T-cell (primary cell): Measurements from ENCODE around the gene CAMSAP2. TPM values are rescaled to one million over a fixed set of nuclear protein-coding genes. Genes with fewer than 3 reads are reported as not detected.

Source experiments
- ATAC-seq, 4 experiments: fragments of 200-7000 bp in 3 of 4; fragments of 150-1000 bp in 1 of 4; cut with Tn5 transposase; replicated peaks in 1 of 4; 1 replicate in 3 of 4; 2 replicates in 1 of 4; pipeline ENCODE4 v1.10.0; 2021; ENCODE audit warnings: moderate library complexity in 3 of 4, mild to moderate bottlenecking in 2 of 4, moderate number of reproducible peaks in 1 of 4
- CTCF ChIA-PET, 2 donors: fragments of 300-600 bp; sonication (Branson Sonifier 250); formaldehyde crosslinking; loops; one replicate each; lab custom pipeline; 2022; ENCODE audit warnings: antibody characterized with exemption in 2 of 2; lab: Charles Lee
- POLR2A ChIA-PET, 2 donors: fragments of 300-600 bp; sonication (Branson Sonifier 250); formaldehyde crosslinking; loops; one replicate each; lab custom pipeline; 2022; ENCODE audit warnings: antibody characterized with exemption in 2 of 2; lab: Charles Lee
- DNase-seq, 35 experiments: peaks; one replicate each; pipeline versions ENCODE4 v3.0.0 to v3.0.0-alpha.2; 2013 to 2023
- H3K27ac ChIP-seq: one replicate; pipeline ENCODE4 v1.5.1; 2013; ENCODE audit warnings: low read length
- H3K27me3 ChIP-seq, 2 experiments: replicated peaks in 1 of 2; 1 replicate in 1 of 2; 2 replicates in 1 of 2; pipeline versions ENCODE4 v1.6.1 to v1.7.0; 2013; ENCODE audit warnings: low read length in 1 of 2, mixed read lengths in 1 of 2; ENCODE audit not compliant: control insufficient read depth in 2 of 2, insufficient read depth in 2 of 2; ENCODE audit errors: extremely low read depth in 1 of 2
- H3K36me3 ChIP-seq, 2 donors: 1 replicate in 1 of 2; 2 replicates in 1 of 2; pipeline versions ENCODE4 v1.6.1 to v1.7.0; 2013; ENCODE audit warnings: low read length in 1 of 2; ENCODE audit not compliant: control insufficient read depth in 2 of 2, insufficient read depth in 1 of 2; ENCODE audit errors: extremely low read depth in 1 of 2
- H3K4me1 ChIP-seq, 2 experiments: 1 replicate in 1 of 2; 2 replicates in 1 of 2; pipeline versions ENCODE4 v1.6.1 to v1.7.0; 2013; ENCODE audit warnings: low read length in 2 of 2, mixed read lengths in 1 of 2; ENCODE audit not compliant: insufficient read depth in 2 of 2, control insufficient read depth in 1 of 2; ENCODE audit errors: extremely low read depth in 1 of 2
- H3K4me3 ChIP-seq, 2 donors: 1 replicate in 1 of 2; 2 replicates in 1 of 2; pipeline versions ENCODE4 v1.5.1 to v1.7.0; 2013; ENCODE audit warnings: mild to moderate bottlenecking in 2 of 2, low read length in 1 of 2, moderate library complexity in 1 of 2; ENCODE audit not compliant: control insufficient read depth in 1 of 2; ENCODE audit errors: extremely low read depth in 1 of 2
- H3K9me3 ChIP-seq: 2 replicates; pipeline ENCODE4 v1.7.0; 2013
- H3K27ac Mint-ChIP-seq, 2 donors: one replicate each; pipeline ENCODE4 v1.8.0; 2020 to 2021; ENCODE audit warnings: mild to moderate bottlenecking in 2 of 2, mixed read lengths in 2 of 2
- H3K27me3 Mint-ChIP-seq, 2 donors: one replicate each; pipeline ENCODE4 v1.8.0; 2021 to 2022; ENCODE audit warnings: mixed read lengths in 2 of 2
- H3K36me3 Mint-ChIP-seq: one replicate; pipeline ENCODE4 v1.8.0; 2021; ENCODE audit warnings: mixed read lengths
- H3K4me1 Mint-ChIP-seq, 3 donors: one replicate each; pipeline ENCODE4 v1.8.0; 2020 to 2022; ENCODE audit warnings: mixed read lengths in 3 of 3, mild to moderate bottlenecking in 1 of 3
- H3K4me3 Mint-ChIP-seq, 3 donors: one replicate each; pipeline ENCODE4 v1.8.0; 2020 to 2022; ENCODE audit warnings: mild to moderate bottlenecking in 3 of 3, mixed read lengths in 3 of 3, moderate library complexity in 3 of 3
- H3K9me3 Mint-ChIP-seq, 3 donors: one replicate each; pipeline ENCODE4 v1.8.0; 2020 to 2022; ENCODE audit warnings: mixed read lengths in 3 of 3
- WGBS: methylation state at CpG from one replicate; pipeline ENCODE4 v1.1.5; 2013; ENCODE audit warnings: missing lambda C conversion rate; ENCODE audit not compliant: insufficient coverage; 5-methylcytosine and 5-hydroxymethylcytosine counted together
- total RNA-seq, 35 experiments: library from RNA in 6 of 35; stranded (reverse) in 6 of 35; fragments of 120-200 nt in 1 of 35; gene quantifications; one replicate each; pipeline versions ENCODE4 v1.2.1 to v1.2.4 and lab custom pipeline; 2013 to 2026

Gene CAMSAP2
- total RNA-seq, 5 donors from 2014 or later (not counting 1 experiment from before 2014, with no cell fraction given) = 4.6 to 9.1 (median 5.2) TPM

GRCh38 chr1:200720199-200720598, 18.5 kb upstream of the CAMSAP2 start:
- ChIA-PET POLR2A (no interaction called here), CTCF (no interaction called here)
- ATAC-seq = no peak
- WGBS = no CpG with 5 or more reads among the region's 1 CpG
- H3K36me3 Mint-ChIP-seq = no peaks in the 10 kb centered on the region
- no peaks in the 10 kb centered on the region for H3K4me1 Mint-ChIP-seq
- H3K27ac Mint-ChIP-seq = no peak overlapping the region
- Histone ChIP-seq H3K27ac (no peak overlapping the region), H3K4me3 (no peak overlapping the region), H3K4me1 (no peaks in the 10 kb centered on the region), H3K27me3 (peaks cover 0 to 9% of the 10 kb centered on the region in 2 experiments), H3K9me3 (no peaks in the 10 kb centered on the region), H3K36me3 (no peaks in the 10 kb centered on the region)
- peaks cover 6 to 16% of the 10 kb centered on the region in 2 donors for H3K27me3 Mint-ChIP-seq
- no peak for DNase-seq
- no peak overlapping the region for H3K4me3 Mint-ChIP-seq
- no peaks in the 10 kb centered on the region for H3K9me3 Mint-ChIP-seq

GRCh38 chr1:200724064-200724463, 14.6 kb upstream of the CAMSAP2 start:
- Histone ChIP-seq H3K27ac (no peak overlapping the region), H3K4me1 (no peaks in the 10 kb centered on the region), H3K27me3 (peaks cover 0 to 3% of the 10 kb centered on the region in 2 experiments), H3K36me3 (no peaks in the 10 kb centered on the region), H3K4me3 (no peak overlapping the region), H3K9me3 (no peaks in the 10 kb centered on the region)
- H3K9me3 Mint-ChIP-seq = no peaks in the 10 kb centered on the region
- no peaks in the 10 kb centered on the region for H3K4me1 Mint-ChIP-seq
- peaks cover 3 to 7% of the 10 kb centered on the region in 2 donors for H3K27me3 Mint-ChIP-seq
- H3K36me3 Mint-ChIP-seq = no peaks in the 10 kb centered on the region
- no peak overlapping the region for H3K4me3 Mint-ChIP-seq
- DNase-seq (no peak), ATAC-seq (no peak)
- H3K27ac Mint-ChIP-seq = no peak overlapping the region
- CTCF ChIA-PET = no interaction called here
- POLR2A ChIA-PET = no interaction called here

DNA sequence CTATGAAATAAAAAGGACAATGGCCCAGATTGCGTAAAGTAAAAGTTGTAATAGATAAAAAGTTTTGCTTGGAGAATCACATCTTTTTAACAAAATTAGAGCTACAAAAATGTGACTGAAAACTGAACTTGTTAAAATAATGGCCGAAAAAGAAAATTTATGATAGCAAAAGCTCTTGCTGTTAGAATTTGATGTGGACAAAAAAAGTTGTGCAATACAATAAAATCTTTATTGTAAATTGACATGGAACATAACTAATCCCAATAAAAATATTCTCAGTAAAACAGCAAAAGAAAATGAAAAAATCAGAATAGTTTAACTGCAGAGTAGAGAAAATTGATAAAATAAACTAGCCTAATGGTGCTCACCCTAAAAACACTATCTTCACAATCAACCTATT, 11.4 kb upstream of the CAMSAP2 start:
- Mint-ChIP-seq H3K4me1 (peaks cover 0 to 5% (median 3%) of the 10 kb centered on the region in 3 donors), H3K27ac (no peak overlapping the region), H3K36me3 (no peaks in the 10 kb centered on the region), H3K4me3 (no peak overlapping the region), H3K27me3 (peaks cover 0 to 3% of the 10 kb centered on the region in 2 donors), H3K9me3 (no peaks in the 10 kb centered on the region)
- DNase-seq = no peak
- no CpG with 5 or more reads among the region's 2 CpGs for WGBS
- H3K27ac ChIP-seq = no peak overlapping the region
- CTCF ChIA-PET = no interaction called here
- no peaks in the 10 kb centered on the region for H3K36me3 ChIP-seq
- no peak overlapping the region for H3K4me3 ChIP-seq
- H3K27me3 ChIP-seq = no peaks in the 10 kb centered on the region
- POLR2A ChIA-PET = no interaction called here
- H3K4me1 ChIP-seq = no peaks in the 10 kb centered on the region
- no peak for ATAC-seq
- H3K9me3 ChIP-seq = no peaks in the 10 kb centered on the region

GRCh38 chr1:200729863-200730262, 8.8 kb upstream of the CAMSAP2 start:
- Histone ChIP-seq H3K27me3 (no peaks in the 10 kb centered on the region), H3K36me3 (no peaks in the 10 kb centered on the region), H3K4me3 (no peak overlapping the region), H3K27ac (no peak overlapping the region), H3K4me1 (no peaks in the 10 kb centered on the region), H3K9me3 (no peaks in the 10 kb centered on the region)
- DNase-seq (no peak), ATAC-seq (no peak)
- WGBS = no CpG with 5 or more reads among the region's 3 CpGs
- peaks cover 0 to 5% (median 3%) of the 10 kb centered on the region in 3 donors for H3K4me1 Mint-ChIP-seq
- no peak overlapping the region for H3K27ac Mint-ChIP-seq
- peaks cover 0 to 3% of the 10 kb centered on the region in 2 donors for H3K27me3 Mint-ChIP-seq
- no peak overlapping the region for H3K4me3 Mint-ChIP-seq
- H3K9me3 Mint-ChIP-seq = no peaks in the 10 kb centered on the region
- POLR2A ChIA-PET = interaction anchor here in 1 of 2 donors (0.9 kb wide), 1 partner anchor 9 kb away, joined by 3 read pairs; the partner anchor contains the start of gene CAMSAP2
- CTCF ChIA-PET = interaction anchor here (0.5 to 1.0 kb wide), 3 partner anchors 21 to 108 kb away, joined by 3 to 6 read pairs (median 3); no protein-coding TSS in a partner anchor
- H3K36me3 Mint-ChIP-seq = no peaks in the 10 kb centered on the region

DNA sequence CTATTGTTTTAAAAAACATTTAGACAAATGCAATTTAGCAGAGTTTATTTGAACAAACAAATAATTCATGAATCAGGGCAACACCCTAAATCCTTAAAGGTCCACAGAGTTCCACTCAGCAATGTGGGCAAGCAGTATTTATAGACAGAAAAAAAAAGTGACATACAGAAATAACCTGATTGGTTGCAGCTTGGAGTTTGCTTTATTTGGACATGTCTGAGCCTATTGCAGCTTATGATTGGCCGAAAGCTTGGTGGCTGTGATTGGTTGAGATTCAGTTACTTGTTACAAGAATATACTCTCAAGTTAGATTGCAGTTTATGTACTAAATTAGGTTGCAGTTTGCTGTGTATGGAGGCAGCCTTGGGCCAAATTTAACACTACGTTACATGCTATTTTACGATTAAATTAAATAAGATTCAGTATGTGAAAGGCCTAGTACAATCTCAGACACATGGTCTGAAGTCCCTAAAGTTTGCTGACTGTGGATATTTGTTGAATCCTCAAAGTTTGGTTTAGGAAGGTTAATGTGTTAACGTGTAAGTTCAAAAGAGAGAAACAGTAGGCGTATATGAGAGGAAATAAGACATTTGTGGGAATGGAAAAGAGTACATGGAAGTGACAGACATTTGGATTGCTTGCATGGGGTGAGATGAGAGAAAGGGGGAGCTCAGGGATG, 6.9 kb upstream of the CAMSAP2 start:
- Mint-ChIP-seq H3K27me3 (peaks cover 0 to 3% of the 10 kb centered on the region in 2 donors), H3K36me3 (no peaks in the 10 kb centered on the region), H3K27ac (no peak overlapping the region), H3K4me3 (no peak overlapping the region), H3K4me1 (peaks cover 0 to 5% (median 3%) of the 10 kb centered on the region in 3 donors), H3K9me3 (no peaks in the 10 kb centered on the region)
- no peaks in the 10 kb centered on the region for H3K9me3 ChIP-seq
- H3K27me3 ChIP-seq = peaks cover 0 to 4% of the 10 kb centered on the region in 2 experiments
- no peaks in the 10 kb centered on the region for H3K36me3 ChIP-seq
- no peak overlapping the region for H3K27ac ChIP-seq
- WGBS = 84% methylated on average over 4 of the region's 5 CpGs
- no peaks in the 10 kb centered on the region for H3K4me1 ChIP-seq
- CTCF ChIA-PET = no interaction called here
- ATAC-seq (no peak), DNase-seq (no peak)
- POLR2A ChIA-PET = no interaction called here
- no peak overlapping the region for H3K4me3 ChIP-seq

- Histone ChIP-seq H3K9me3 (no peaks in the 10 kb centered on the region), H3K27me3 (peaks cover 0 to 7% of the 10 kb centered on the region in 2 experiments), H3K36me3 (no peaks in the 10 kb centered on the region), H3K27ac (no peak overlapping the region), H3K4me3 (no peak overlapping the region), H3K4me1 (no peaks in the 10 kb centered on the region)
- WGBS = 95% methylated on average over 4 of the region's 7 CpGs
- Mint-ChIP-seq H3K4me1 (peaks cover 0 to 5% (median 3%) of the 10 kb centered on the region in 3 donors), H3K4me3 (no peak overlapping the region), H3K27me3 (peaks cover 0 to 3% of the 10 kb centered on the region in 2 donors), H3K9me3 (no peaks in the 10 kb centered on the region), H3K27ac (no peak overlapping the region), H3K36me3 (no peaks in the 10 kb centered on the region)
- ATAC-seq = no peak
- POLR2A ChIA-PET = interaction anchor here in 1 of 2 donors (0.7 kb wide), 1 partner anchor 43 kb away, joined by 4 read pairs; no protein-coding TSS in a partner anchor
- CTCF ChIA-PET = no interaction called here
- DNase-seq = no peak
Observed at GRCh38 chr1:200732438-200732837, 6.3 kb upstream of the CAMSAP2 start.
